H9 (cell line): ENCODE measurements around the gene SYTL5. TPM values are rescaled to one million over a fixed set of nuclear protein-coding genes. Genes with fewer than 3 reads are reported as not detected.

Experiments used
- DNase-seq: peaks from one replicate; pipeline ENCODE4 v3.0.0-alpha.2; 2017
- H2AFZ ChIP-seq: one replicate; pipeline ENCODE4 v1.6.1; 2013; ENCODE audit warnings: mild to moderate bottlenecking, low read length, control low read depth, moderate library complexity
- H2AK5ac ChIP-seq: 2 replicates; pipeline ENCODE4 v1.6.1; 2013; ENCODE audit warnings: low read length, control low read depth, mixed read lengths; ENCODE audit not compliant: insufficient read length
- H2BK120ac ChIP-seq: one replicate; pipeline ENCODE4 v1.6.1; 2013; ENCODE audit warnings: low read depth, mild to moderate bottlenecking, low read length, control low read depth, inconsistent platforms; ENCODE audit not compliant: poor library complexity, severe bottlenecking
- H2BK12ac ChIP-seq: 2 replicates; pipeline ENCODE4 v1.6.1; 2013; ENCODE audit warnings: low read length, control low read depth, mixed read lengths, low read depth; ENCODE audit not compliant: insufficient read length
- H2BK15ac ChIP-seq: 2 replicates; pipeline ENCODE4 v1.6.1; 2013; ENCODE audit warnings: low read depth, low read length, control low read depth
- H2BK20ac ChIP-seq: one replicate; pipeline ENCODE4 v1.6.1; 2013; ENCODE audit warnings: low read depth, mild to moderate bottlenecking, low read length, control low read depth, inconsistent platforms; ENCODE audit not compliant: poor library complexity, severe bottlenecking
- H2BK5ac ChIP-seq: 2 replicates; pipeline ENCODE4 v1.6.1; 2013; ENCODE audit warnings: low read length, control low read depth, mixed read lengths; ENCODE audit not compliant: insufficient read length
- H3K14ac ChIP-seq: 2 replicates; pipeline ENCODE4 v1.6.1; 2013; ENCODE audit warnings: low read length, control low read depth; ENCODE audit not compliant: insufficient read depth
- H3K18ac ChIP-seq: 2 replicates; pipeline ENCODE4 v1.6.1; 2013; ENCODE audit warnings: low read depth, mild to moderate bottlenecking, mixed read lengths, low read length, control low read depth; ENCODE audit not compliant: insufficient read length
- H3K23ac ChIP-seq: 2 replicates; pipeline ENCODE4 v1.6.1; 2013; ENCODE audit warnings: low read length, control low read depth, mixed read lengths, low read depth; ENCODE audit not compliant: insufficient read length
- H3K23me2 ChIP-seq: 2 replicates; pipeline ENCODE4 v1.6.1; 2013; ENCODE audit warnings: low read depth, mild to moderate bottlenecking, mixed read lengths, low read length, control low read depth; ENCODE audit not compliant: insufficient read length, poor library complexity, severe bottlenecking
- H3K27ac ChIP-seq: 2 replicates; pipeline ENCODE4 v1.5.1; 2013; ENCODE audit warnings: low read length, control low read depth, mixed read lengths, low read depth; ENCODE audit not compliant: insufficient read length
- H3K27me3 ChIP-seq: 2 replicates; pipeline ENCODE4 v1.6.1; 2013; ENCODE audit warnings: low read length, control low read depth, inconsistent platforms; ENCODE audit not compliant: insufficient read depth
- H3K4ac ChIP-seq: 2 replicates; pipeline ENCODE4 v1.6.1; 2013; ENCODE audit warnings: low read depth, mild to moderate bottlenecking, control low read depth, inconsistent platforms, low read length, moderate library complexity
- H3K4me1 ChIP-seq: 2 replicates; pipeline ENCODE4 v1.6.1; 2013; ENCODE audit warnings: low read length, control low read depth, inconsistent platforms; ENCODE audit not compliant: insufficient read depth
- H3K4me2 ChIP-seq: 2 replicates; pipeline ENCODE4 v1.6.1; 2013; ENCODE audit warnings: low read length, control low read depth, mixed read lengths; ENCODE audit not compliant: insufficient read length, insufficient read depth
- H3K56ac ChIP-seq: 2 replicates; pipeline ENCODE4 v1.6.1; 2013; ENCODE audit warnings: low read depth, mild to moderate bottlenecking, mixed read lengths, low read length, control low read depth; ENCODE audit not compliant: insufficient read length
- H3K79me1 ChIP-seq: 2 replicates; pipeline ENCODE4 v1.6.1; 2013; ENCODE audit warnings: low read depth, mild to moderate bottlenecking, moderate library complexity, low read length, control low read depth, inconsistent platforms; ENCODE audit not compliant: insufficient read depth, poor library complexity, severe bottlenecking
- H3K79me2 ChIP-seq: 2 replicates; pipeline ENCODE4 v1.6.1; 2013; ENCODE audit warnings: low read length, control low read depth, inconsistent platforms; ENCODE audit not compliant: insufficient read depth
- H3K9ac ChIP-seq: 2 replicates; pipeline ENCODE4 v1.6.1; 2013; ENCODE audit warnings: low read length, control low read depth, mixed read lengths; ENCODE audit not compliant: insufficient read length; ENCODE audit errors: extremely low read depth
- H3K9me3 ChIP-seq: one replicate; pipeline ENCODE4 v1.6.1; 2013; ENCODE audit warnings: low read depth, low read length, inconsistent platforms; ENCODE audit not compliant: control insufficient read depth
- H3T11ph ChIP-seq: one replicate; pipeline ENCODE4 v1.6.1; 2013; ENCODE audit warnings: mild to moderate bottlenecking, low read length, control low read depth, inconsistent platforms
- H4K20me1 ChIP-seq: one replicate; pipeline ENCODE4 v1.6.1; 2013; ENCODE audit not compliant: control insufficient read depth, insufficient read length, insufficient read depth
- H4K5ac ChIP-seq: 2 replicates; pipeline ENCODE4 v1.6.1; 2013; ENCODE audit warnings: low read depth, mild to moderate bottlenecking, mixed read lengths, low read length, control low read depth; ENCODE audit not compliant: insufficient read length
- H4K8ac ChIP-seq: replicated peaks from 2 replicates; pipeline ENCODE4 v1.6.1; 2013; ENCODE audit warnings: low read length, control low read depth, mixed read lengths, low read depth; ENCODE audit not compliant: insufficient read length
- H4K91ac ChIP-seq: 2 replicates; pipeline ENCODE4 v1.6.1; 2013; ENCODE audit warnings: low read depth, mild to moderate bottlenecking, moderate library complexity, mixed read lengths, low read length, control low read depth; ENCODE audit not compliant: insufficient read length
- H3K27ac Mint-ChIP-seq, 3 experiments: 2 replicates in 2 of 3; 3 replicates in 1 of 3; pipeline ENCODE4 v1.8.0; 2020 to 2021; ENCODE audit warnings: mixed read lengths in 3 of 3, mild to moderate bottlenecking in 1 of 3, moderate library complexity in 1 of 3
- H3K27me3 Mint-ChIP-seq: 2 replicates; pipeline ENCODE4 v1.8.0; 2021; ENCODE audit warnings: low read depth, mild to moderate bottlenecking, moderate library complexity, mixed read lengths
- H3K36me3 Mint-ChIP-seq, 3 experiments: 2 replicates in 2 of 3; 3 replicates in 1 of 3; pipeline ENCODE4 v1.8.0; 2020 to 2021; ENCODE audit warnings: low read depth in 3 of 3, mixed read lengths in 3 of 3; ENCODE audit not compliant: insufficient read depth in 1 of 3
- H3K4me1 Mint-ChIP-seq, 2 experiments: 2 replicates each; pipeline ENCODE4 v1.8.0; 2020; ENCODE audit warnings: mixed read lengths in 2 of 2
- H3K4me3 Mint-ChIP-seq, 2 experiments: 2 replicates in 1 of 2; 3 replicates in 1 of 2; pipeline ENCODE4 v1.8.0; 2020 to 2021; ENCODE audit warnings: mild to moderate bottlenecking in 2 of 2, mixed read lengths in 2 of 2, moderate library complexity in 1 of 2
- H3K9me3 Mint-ChIP-seq, 2 experiments: 2 replicates in 1 of 2; 3 replicates in 1 of 2; pipeline ENCODE4 v1.8.0; 2020; ENCODE audit warnings: mild to moderate bottlenecking in 2 of 2, mixed read lengths in 2 of 2, moderate library complexity in 1 of 2
- CTCF ChIP-seq: fragments of 200-600 bp; sonication (generic); conservative IDR thresholded peaks from 3 replicates; pipeline ENCODE4 v1.8.0; 2021; ENCODE audit warnings: antibody characterized with exemption, mild to moderate bottlenecking
- WGBS: extraction: QIAGEN DNeasy Blood & Tissue Kit; methylation state at CpG from one replicate; pipeline ENCODE4 v1.1.7; 2013; ENCODE audit warnings: missing lambda C conversion rate, low lambda C conversion rate, mixed read lengths; ENCODE audit not compliant: insufficient read length; ENCODE audit errors: extremely low coverage; 5-methylcytosine and 5-hydroxymethylcytosine counted together
- total RNA-seq: library from RNA; stranded (reverse); gene quantifications from 2 replicates; pipeline ENCODE4 v1.2.1, GENCODE V29; 2021

SYTL5 gene
- total RNA-seq, 1 experiment from 2014 or later, result 0.15 TPM

GRCh38 chrX:38086451-38087215 lies 80.3 kb downstream of the SYTL5 start:
- no peaks in the 10 kb centered on the region for H4K20me1 ChIP-seq
- no peak overlapping the region for H3K4me3 Mint-ChIP-seq
- no peak overlapping the region for H3K4me2 ChIP-seq
- no peak overlapping the region for H3K27ac Mint-ChIP-seq
- H3K79me1 ChIP-seq, result no peaks in the 10 kb centered on the region
- no peak overlapping the region for H3K4ac ChIP-seq
- H4K5ac ChIP-seq, result no peak overlapping the region
- DNase-seq, result no peak
- no peak overlapping the region for H3K23ac ChIP-seq
- no peak for TF ChIP-seq CTCF
- H3K27me3 ChIP-seq, result no peaks in the 10 kb centered on the region
- H4K8ac ChIP-seq, result no peak overlapping the region
- no peaks in the 10 kb centered on the region for H3K23me2 ChIP-seq
- H2AFZ ChIP-seq, result no peak overlapping the region
- no peaks in the 10 kb centered on the region for H3K9me3 ChIP-seq
- no peak overlapping the region for H3K56ac ChIP-seq
- H2BK120ac ChIP-seq, result no peak overlapping the region
- no peak overlapping the region for H3K18ac ChIP-seq
- no peaks in the 10 kb centered on the region; a peak in 2 of 7 replicates for H3K36me3 Mint-ChIP-seq
- no CpG with 5 or more reads among the region's 4 CpGs for WGBS
- H2BK12ac ChIP-seq, result no peak overlapping the region
- H2AK5ac ChIP-seq, result no peak overlapping the region
- peaks cover 44 to 46% of the 10 kb centered on the region in 2 experiments for H3K9me3 Mint-ChIP-seq
- H3K27me3 Mint-ChIP-seq, result no peaks in the 10 kb centered on the region
- no peak overlapping the region for H2BK20ac ChIP-seq
- no peak overlapping the region for H4K91ac ChIP-seq
- H3T11ph ChIP-seq, result no peak overlapping the region
- H3K4me1 Mint-ChIP-seq, result no peaks in the 10 kb centered on the region
- no peak overlapping the region for H2BK15ac ChIP-seq
- no peak overlapping the region for H3K9ac ChIP-seq
- H3K14ac ChIP-seq, result no peak overlapping the region
- H3K4me1 ChIP-seq, result no peaks in the 10 kb centered on the region
- H3K79me2 ChIP-seq, result no peaks in the 10 kb centered on the region
- H3K27ac ChIP-seq, result no peak overlapping the region
- no peak overlapping the region for H2BK5ac ChIP-seq
